Posterior cingulate gyrus (tissue), 11 donors: Measurements from ENCODE around the gene ITIH5.
"Not testable (repeated sequence)": the region's sequence is repeated elsewhere in the genome, so short reads cannot be mapped to it uniquely, and the experiment has no call there.

Experiments used
- DNase-seq, 10 donors: peaks; one replicate each; pipeline versions ENCODE4 v3.0.0 to v3.0.0-alpha.2; 2020 to 2021; ENCODE audit warnings: mixed read lengths in 3 of 10
- intact Hi-C: fragments of 100-400 bp; cut with DNase I; formaldehyde crosslinking; loops from one replicate; pipeline ENCODE4 v1.15.1; 2023

The ITIH5 gene

GRCh38 chr10:7689591-7689990, 22.8 kb upstream of the ITIH5 start:
- intact Hi-C loops, result loop anchor here (10.0 kb wide), 1 partner anchor 1615 kb away; no protein-coding TSS in a partner anchor
- DNase-seq, result no peak

DNA sequence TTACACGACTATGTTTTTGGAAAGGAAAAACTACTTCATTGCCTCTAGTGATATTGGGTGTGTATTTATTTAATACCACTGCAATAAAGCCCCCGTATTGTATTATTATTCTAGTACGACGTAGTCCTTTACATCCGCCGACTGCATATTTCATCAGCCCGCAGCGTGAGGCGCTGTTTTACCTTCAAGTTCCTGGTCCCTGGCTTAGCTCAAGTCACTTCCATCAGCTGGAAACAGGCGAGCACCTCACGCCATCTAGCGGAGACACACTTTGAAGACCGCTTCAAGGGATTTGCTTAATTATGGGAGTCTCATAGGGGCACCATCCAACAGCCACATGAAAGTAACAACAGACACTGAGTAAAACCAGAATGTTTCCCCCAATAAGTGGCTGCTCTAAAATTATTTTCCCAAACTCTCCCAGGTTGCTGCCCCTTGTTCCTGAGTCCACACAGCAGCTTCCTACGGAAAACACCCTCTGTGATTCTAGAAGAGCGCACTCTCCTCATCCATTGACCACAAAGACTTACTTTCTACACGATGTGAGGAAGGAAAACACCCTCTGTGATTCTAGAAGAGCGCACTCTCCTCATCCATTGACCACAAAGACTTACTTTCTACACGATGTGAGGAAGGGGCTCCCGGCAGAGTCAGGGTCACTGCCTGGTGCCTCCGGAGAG, 20.6 kb upstream of the ITIH5 start:
- intact Hi-C loops, result loop anchor here (1.0 to 10.0 kb wide), 3 partner anchors 158 to 1617 kb away; no protein-coding TSS in a partner anchor
- DNase-seq, result peak; percentile 52 to 97 (median 82)

DNA sequence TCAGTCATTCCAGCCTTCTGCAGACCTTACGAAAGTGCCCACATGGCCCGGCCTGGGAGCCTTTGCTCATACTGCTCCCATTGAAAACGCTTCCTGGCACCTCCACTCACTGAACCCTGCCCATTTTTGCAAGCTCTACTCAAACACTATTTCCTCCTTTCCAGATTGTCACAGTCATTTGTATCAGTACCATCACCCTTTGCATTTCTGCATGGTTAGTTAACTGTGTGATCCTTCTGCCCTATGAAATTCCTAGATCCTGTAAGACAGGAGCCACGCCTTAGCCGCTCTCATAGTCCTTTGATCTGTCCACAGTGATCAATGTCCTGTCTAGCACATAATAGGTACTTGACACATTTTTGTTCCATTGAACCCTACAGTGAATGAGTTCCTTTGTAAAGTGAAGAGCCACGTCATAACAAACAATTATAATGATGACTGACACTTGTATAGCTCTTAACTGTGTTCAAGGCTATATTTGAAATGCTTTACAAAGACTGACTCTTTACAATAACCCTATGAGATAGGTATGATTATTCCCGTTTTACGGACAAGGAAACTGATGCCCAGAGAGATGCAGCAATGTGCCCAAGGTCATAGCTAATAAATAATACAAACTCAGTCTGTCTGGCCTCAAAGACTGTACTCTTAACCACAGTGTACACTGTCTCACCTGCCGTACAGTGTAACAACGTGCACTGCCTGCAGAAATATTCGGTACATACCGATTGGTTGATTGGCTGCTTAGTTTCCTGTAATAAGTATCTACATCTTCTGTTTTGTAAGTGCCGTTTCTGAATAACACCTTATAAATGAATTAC, 19.8 kb upstream of the ITIH5 start:
- intact Hi-C loops, result loop anchor here (1.0 to 10.0 kb wide), 3 partner anchors 157 to 1618 kb away; no protein-coding TSS in a partner anchor
- no peak for DNase-seq

DNA sequence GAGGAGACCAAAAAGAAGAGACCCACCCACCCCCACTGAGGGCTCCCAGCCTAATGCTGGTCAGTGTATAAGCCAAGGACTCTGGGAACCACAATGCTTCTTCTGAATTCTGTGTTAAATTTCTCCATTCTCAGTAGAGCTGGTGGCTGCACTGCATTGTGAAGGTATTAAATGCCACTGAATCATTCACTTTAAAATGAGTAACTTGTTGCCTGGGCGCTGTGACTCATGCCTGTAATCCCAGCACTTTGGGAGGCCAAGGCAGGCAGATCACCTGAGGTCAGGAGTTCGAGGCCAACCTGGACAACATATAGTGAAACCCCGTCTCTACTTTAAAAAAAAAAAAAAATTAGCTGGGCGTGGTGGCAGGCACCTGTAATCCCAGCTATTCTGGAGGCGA, 13.3 kb upstream of the ITIH5 start:
- intact Hi-C loops, result loop anchor here (10.0 kb wide), 1 partner anchor 1625 kb away; no protein-coding TSS in a partner anchor
- DNase-seq, result not testable (repeated sequence)

DNA sequence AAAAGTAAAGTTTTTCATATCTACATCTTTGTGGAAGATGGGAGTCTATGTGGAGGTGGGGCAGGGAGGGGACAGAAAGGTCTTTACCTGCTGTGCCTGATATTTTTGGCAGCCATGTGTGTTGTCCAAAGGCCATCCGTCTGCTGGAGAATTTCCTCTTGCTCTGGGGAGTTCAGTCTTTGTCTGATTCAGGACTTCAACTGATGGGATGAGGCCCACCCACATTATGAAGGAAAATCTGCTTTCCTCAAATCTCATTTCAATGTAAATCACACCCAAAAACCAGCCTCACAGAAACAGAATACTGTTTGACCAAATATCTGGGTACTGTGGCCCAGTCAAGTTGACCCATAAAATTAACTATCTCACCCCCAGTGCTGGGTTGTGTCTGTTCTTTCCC, 12.5 kb upstream of the ITIH5 start:
- intact Hi-C loops, result no loop called here
- DNase-seq, result no peak

GRCh38 chr10:7672341-7673134, 5.8 kb upstream of the ITIH5 start:
- intact Hi-C loops, result no loop called here
- no peak for DNase-seq

- DNase-seq, result no peak
- intact Hi-C loops, result no loop called here
Observed at GRCh38 chr10:7670157-7670556, 3.4 kb upstream of the ITIH5 start.

DNA sequence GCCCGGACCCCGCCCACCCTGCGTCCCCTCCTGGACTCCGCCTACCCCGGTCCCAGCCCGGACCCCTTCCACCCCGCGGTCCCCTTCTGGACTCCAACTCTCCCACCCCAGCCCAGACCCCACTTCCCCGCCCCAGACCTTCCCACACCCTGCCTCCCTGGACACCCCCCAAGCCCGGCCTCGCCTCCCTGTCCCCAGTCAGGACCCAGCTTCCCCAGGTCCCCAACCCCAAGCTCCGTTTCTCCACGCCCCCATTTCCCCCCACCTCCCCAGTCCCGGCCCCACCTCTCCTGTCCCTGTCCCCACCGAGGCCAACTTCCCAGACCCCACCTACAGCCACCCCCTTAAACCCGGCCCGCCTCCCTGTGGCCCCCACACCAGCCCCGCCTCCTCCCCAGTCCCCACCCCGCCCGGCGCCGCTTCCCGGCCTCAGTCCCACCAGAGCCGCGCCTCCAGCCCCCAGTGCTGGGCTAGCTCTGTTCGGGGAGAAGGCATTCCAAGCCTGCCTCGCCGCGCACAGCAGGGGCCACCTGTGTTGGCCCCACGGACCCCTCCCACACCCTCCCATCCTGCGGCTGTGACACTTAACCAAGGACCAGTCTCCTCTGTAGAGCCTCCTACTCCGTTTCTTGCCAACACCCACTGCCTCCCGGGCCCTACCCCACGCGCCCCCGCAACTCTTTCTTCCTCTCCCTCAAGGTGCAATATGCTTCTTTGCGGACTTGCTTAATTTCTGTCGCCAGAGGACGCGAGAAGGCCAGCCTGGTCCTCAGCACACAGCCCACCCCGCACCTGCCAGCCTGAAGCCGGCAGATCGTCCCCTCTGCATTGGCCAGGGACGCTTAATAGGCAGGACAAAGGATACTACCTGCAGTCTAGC, 736 bp upstream of the ITIH5 start:
- intact Hi-C loops, result no loop called here
- DNase-seq, result no peak

GRCh38 chr10:7665767-7666166, 999 bp downstream of the ITIH5 start:
- intact Hi-C loops, result no loop called here
- no peak for DNase-seq

DNA sequence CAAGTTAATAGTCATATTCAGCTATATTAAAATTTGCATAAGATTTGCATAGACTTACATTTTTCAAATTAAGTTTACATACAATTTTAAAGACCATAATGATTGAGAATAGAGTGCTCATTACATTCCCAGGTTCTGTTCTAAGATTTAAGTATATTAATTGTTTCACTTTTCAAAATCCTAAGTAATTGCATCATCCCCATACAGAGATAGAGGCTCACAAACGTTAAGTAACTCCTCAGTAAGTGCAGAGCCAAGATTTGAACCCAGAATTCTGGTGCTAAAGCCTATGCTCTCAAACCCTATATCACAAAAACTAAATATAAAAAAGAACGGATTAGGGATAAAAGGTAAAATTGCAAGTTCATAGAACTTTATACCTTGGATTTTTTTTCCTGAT, 2.1 kb downstream of the ITIH5 start:
- no peak for DNase-seq
- intact Hi-C loops, result no loop called here

- intact Hi-C loops, result no loop called here
- DNase-seq, result no peak
Observed at GRCh38 chr10:7662522-7662921, 4.2 kb downstream of the ITIH5 start.

DNA sequence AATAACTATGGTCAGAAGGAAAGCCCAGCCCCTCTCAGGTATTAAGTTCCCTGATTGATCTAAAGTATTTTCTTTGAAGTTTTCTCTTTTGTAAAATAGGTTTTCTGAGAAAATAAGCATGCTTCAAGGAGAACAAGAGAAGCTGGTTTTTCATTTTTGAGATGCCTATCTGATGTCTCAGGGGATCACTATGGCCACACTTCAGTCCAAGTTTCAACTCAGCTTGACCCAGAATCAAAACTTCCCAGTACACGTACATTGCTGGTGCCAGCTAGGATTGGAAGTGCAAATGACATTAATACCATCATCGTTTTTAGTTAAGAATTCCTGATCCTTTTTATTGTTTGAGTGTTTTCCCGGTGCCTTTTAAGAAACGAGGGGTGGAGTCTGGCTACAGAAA, 7.2 kb downstream of the ITIH5 start:
- no peak for DNase-seq
- intact Hi-C loops, result no loop called here

DNA sequence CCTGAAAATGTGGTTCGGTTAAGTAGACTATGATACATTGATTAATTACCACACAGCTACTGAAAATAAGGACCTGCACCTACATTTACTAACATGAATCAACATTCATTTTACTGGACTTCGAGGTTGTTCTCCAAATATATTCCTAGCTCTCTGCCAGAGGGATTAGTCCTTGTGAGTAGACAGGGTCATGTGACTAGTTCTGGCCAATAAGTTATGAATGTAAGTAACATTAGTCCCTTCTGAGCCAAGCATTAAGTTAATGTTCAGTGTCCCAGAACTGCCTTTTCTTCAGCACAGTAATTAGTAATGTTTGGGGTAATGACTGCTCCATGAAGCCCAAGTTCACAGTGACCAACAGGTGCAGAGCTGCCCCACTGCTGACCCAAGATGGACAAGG, 9.2 kb downstream of the ITIH5 start:
- intact Hi-C loops, result no loop called here
- no peak for DNase-seq

- intact Hi-C loops, DNase-seq: not testable (repeated sequence)
Observed at GRCh38 chr10:7657079-7657478, 9.7 kb downstream of the ITIH5 start.

- intact Hi-C loops, result no loop called here
- DNase-seq, result no peak
Observed at GRCh38 chr10:7651853-7652470, 14.8 kb downstream of the ITIH5 start.

DNA sequence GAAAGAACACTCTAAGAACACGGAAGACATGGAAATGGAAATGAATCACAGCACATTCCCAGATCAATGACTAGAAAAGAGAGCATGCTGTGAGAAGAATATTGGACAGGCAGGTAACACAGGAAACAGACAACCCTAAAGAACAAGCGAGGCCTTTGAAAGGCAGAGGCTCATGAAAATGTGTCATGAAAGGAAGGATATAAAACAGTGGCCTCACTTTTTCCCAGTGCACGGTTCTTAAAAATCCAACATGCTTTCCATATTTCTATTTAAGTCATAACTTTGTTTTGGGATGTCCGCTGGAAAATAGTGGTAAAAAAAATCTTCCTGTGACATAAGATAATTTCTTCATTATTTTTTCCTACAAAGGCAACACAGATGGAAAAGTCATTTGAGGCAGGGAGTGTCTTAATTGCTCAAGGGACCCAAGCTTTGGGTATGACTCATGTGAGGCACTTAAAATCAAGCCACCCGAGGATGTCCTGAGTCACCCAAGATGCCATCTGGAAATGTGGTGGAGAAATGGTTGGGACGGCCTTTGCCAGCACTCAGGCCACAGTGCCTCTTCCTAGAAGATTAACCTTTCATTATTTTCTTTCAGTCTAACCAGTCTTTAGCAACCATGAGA, 17.0 kb downstream of the ITIH5 start:
- intact Hi-C loops, result no loop called here
- DNase-seq, result no peak

- intact Hi-C loops, result no loop called here
- no peak for DNase-seq
Observed at GRCh38 chr10:7647062-7647664, 19.6 kb downstream of the ITIH5 start.

- no peak for DNase-seq
- intact Hi-C loops, result no loop called here
Observed at GRCh38 chr10:7642491-7643011, 24.2 kb downstream of the ITIH5 start.
